ENCODE data around the gene FCGR1A. TPM values are rescaled to one million over a fixed set of nuclear protein-coding genes. Genes with fewer than 3 reads are reported as not detected.
"Not testable (repeated sequence)": the region's sequence is repeated elsewhere in the genome, so short reads cannot be mapped to it uniquely, and the experiment has no call there.

Gene FCGR1A
- polyA plus RNA-seq, 4 donors: 1.0 to 3.1 (median 2.2) TPM

- DNase-seq (ENCODE audit: low read depth in 4 of 4, low spot score in 3 of 4): not testable (repeated sequence)
Observed at GRCh38 chr1:149831764-149832315, 49.3 kb downstream of the FCGR1A start.

- not testable (repeated sequence) for DNase-seq (ENCODE audit: low read depth in 4 of 4, low spot score in 3 of 4)
Observed at GRCh38 chr1:149832316-149833126, 50.0 kb downstream of the FCGR1A start.

- not testable (repeated sequence) for DNase-seq (ENCODE audit: low read depth in 4 of 4, low spot score in 3 of 4)
Observed at GRCh38 chr1:149833144-149833543, 50.6 kb downstream of the FCGR1A start.

- not testable (repeated sequence) for DNase-seq (ENCODE audit: low read depth in 4 of 4, low spot score in 3 of 4)
Observed at GRCh38 chr1:149841149-149841548, 58.7 kb downstream of the FCGR1A start.

Other genes with a start within 250 kb of the FCGR1A start
- gene PPIAL4C, start 198.8 kb upstream of the FCGR1A start, polyA plus RNA-seq (ENCODE audit: insufficient read length in 4 of 4): not detected
- gene BOLA1, start 116.9 kb downstream of the FCGR1A start, polyA plus RNA-seq (ENCODE audit: insufficient read length in 4 of 4): 10 to 100 TPM; 19.7 to 28.1 (median 21.7) TPM
- gene SV2A, start 135.2 kb downstream of the FCGR1A start, polyA plus RNA-seq (ENCODE audit: insufficient read length in 4 of 4): 1 to 10 TPM; 6.7 to 8.8 (median 8.1) TPM
- 10 to 100 TPM; 79.1 to 96.8 (median 88.4) TPM for gene SF3B4, start 145.1 kb downstream of the FCGR1A start, polyA plus RNA-seq (ENCODE audit: insufficient read length in 4 of 4)
- 10 to 100 TPM; 28.8 to 31.9 (median 30.7) TPM for gene MTMR11, start 154.2 kb downstream of the FCGR1A start, polyA plus RNA-seq (ENCODE audit: insufficient read length in 4 of 4)
- gene OTUD7B, start 228.0 kb downstream of the FCGR1A start, polyA plus RNA-seq (ENCODE audit: insufficient read length in 4 of 4): 10 to 100 TPM; 18.9 to 22.0 (median 19.5) TPM

All from right renal pelvis (tissue), 4 donors.